ENCODE results near the gene ATP2B2. TPM values are rescaled to one million over a fixed set of nuclear protein-coding genes. Genes with fewer than 3 reads are reported as not detected.

ATP2B2 gene
- total and polyA plus RNA-seq, 2 donors from 2014 or later = 0.19 to 0.22 TPM

- H3K9me3 ChIP-seq (ENCODE audit: control insufficient read depth in 2 of 3, insufficient read depth in 1 of 3, low read length in 3 of 3) = no peaks in the 10 kb centered on the region
- TF ChIP-seq CTCF (IDR thresholded peaks at IDR 0.05; ENCODE audit: borderline replicate concordance, extremely low read depth, insufficient read depth) = no peak
- FAIRE-seq (no peak), DNase-seq (no peak)
- no peak overlapping the region for H3K4me3 ChIP-seq (ENCODE audit: low read length in 3 of 3)
- no peaks in the 10 kb centered on the region for H3K4me1 ChIP-seq (ENCODE audit: control insufficient read depth in 2 of 3, insufficient read depth in 2 of 3, low read depth in 1 of 3, low read length in 3 of 3)
- no peak overlapping the region for H3K9ac ChIP-seq (ENCODE audit: low read length in 3 of 3)
- H3K36me3 ChIP-seq (ENCODE audit: control insufficient read depth in 2 of 3, insufficient read depth in 3 of 3, low read length in 3 of 3) = peaks cover 8 to 67% (median 45%) of the 10 kb centered on the region in 3 donors
- intact Hi-C loops (cut with DNase I) = no loop called here
- no peaks in the 10 kb centered on the region for H3K27me3 ChIP-seq (ENCODE audit: control insufficient read depth, insufficient read depth, low read length)
- H3K27ac ChIP-seq (ENCODE audit: low read depth in 2 of 2, low read length in 2 of 2) = no peak overlapping the region
These were observed 195.7 kb downstream of the ATP2B2 start for GRCh38 chr3:10309736-10310135.

DNA sequence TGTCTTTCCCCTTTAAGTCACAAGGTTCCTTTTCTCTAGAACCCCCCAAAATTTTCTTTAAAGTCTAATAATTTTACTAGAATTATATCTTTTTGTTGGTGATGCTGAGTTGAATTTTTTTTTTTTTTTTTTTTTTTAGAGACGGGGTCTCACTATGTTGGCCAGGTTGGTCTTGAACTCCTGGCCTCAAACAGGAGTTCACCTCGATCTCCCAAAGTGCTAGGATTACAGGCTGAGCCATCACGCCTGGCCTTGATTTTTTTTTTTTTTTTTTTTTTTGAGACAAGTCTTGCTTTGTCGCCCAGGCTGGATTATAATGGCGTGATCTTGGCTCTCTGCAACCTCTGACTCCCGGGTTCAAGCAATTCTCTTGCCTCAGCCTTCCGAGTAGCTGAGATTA, 196.7 kb downstream of the ATP2B2 start:
- intact Hi-C loops (cut with DNase I) = no loop called here
- H3K36me3 ChIP-seq (ENCODE audit: control insufficient read depth in 2 of 3, insufficient read depth in 3 of 3, low read length in 3 of 3) = peaks cover 15 to 68% (median 46%) of the 10 kb centered on the region in 3 donors
- FAIRE-seq = no peak

DNA sequence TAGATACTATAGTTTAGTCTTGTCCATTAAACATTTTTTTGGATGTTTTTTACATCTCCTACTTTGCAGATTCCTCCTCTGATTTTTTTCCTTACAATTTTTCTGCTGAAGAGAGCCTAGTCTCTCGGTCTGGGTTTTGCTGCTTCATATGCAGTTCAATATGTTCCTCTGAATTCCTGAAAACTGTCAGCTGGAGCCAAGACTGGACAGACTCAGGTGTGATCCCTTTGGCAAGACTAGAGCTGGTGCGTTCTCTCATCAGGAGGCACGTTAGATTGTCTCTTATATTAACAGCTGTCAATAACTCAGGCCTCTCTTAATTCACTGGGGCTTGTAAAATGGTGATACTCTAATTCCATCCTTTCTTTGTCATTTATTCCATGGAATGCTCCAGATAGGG, 199.2 kb downstream of the ATP2B2 start:
- Histone ChIP-seq H3K36me3 (ENCODE audit: control insufficient read depth in 2 of 3, insufficient read depth in 3 of 3, low read length in 3 of 3) (peaks cover 11 to 66% (median 45%) of the 10 kb centered on the region in 3 donors), H3K27ac (ENCODE audit: low read depth in 2 of 2, low read length in 2 of 2) (no peak overlapping the region), H3K27me3 (ENCODE audit: control insufficient read depth, insufficient read depth, low read length) (no peaks in the 10 kb centered on the region), H3K9me3 (ENCODE audit: control insufficient read depth in 2 of 3, insufficient read depth in 1 of 3, low read length in 3 of 3) (no peaks in the 10 kb centered on the region), H3K9ac (ENCODE audit: low read length in 3 of 3) (no peak overlapping the region), H3K4me1 (ENCODE audit: control insufficient read depth in 2 of 3, insufficient read depth in 2 of 3, low read depth in 1 of 3, low read length in 3 of 3) (no peaks in the 10 kb centered on the region), H3K4me3 (ENCODE audit: low read length in 3 of 3) (no peak overlapping the region)
- intact Hi-C loops (cut with DNase I) = no loop called here
- TF ChIP-seq CTCF (IDR thresholded peaks at IDR 0.05; ENCODE audit: borderline replicate concordance, extremely low read depth, insufficient read depth) = no peak
- DNase-seq (no peak), FAIRE-seq (no peak)

More for the DNA sequence above, 196.7 kb downstream of the ATP2B2 start:
- TF ChIP-seq CTCF (IDR thresholded peaks at IDR 0.05; ENCODE audit: borderline replicate concordance, extremely low read depth, insufficient read depth) = no peak
- Histone ChIP-seq H3K4me3 (ENCODE audit: low read length in 3 of 3) (no peak overlapping the region), H3K4me1 (ENCODE audit: control insufficient read depth in 2 of 3, insufficient read depth in 2 of 3, low read depth in 1 of 3, low read length in 3 of 3) (no peaks in the 10 kb centered on the region), H3K27me3 (ENCODE audit: control insufficient read depth, insufficient read depth, low read length) (no peaks in the 10 kb centered on the region), H3K9ac (ENCODE audit: low read length in 3 of 3) (no peak overlapping the region), H3K9me3 (ENCODE audit: control insufficient read depth in 2 of 3, insufficient read depth in 1 of 3, low read length in 3 of 3) (no peaks in the 10 kb centered on the region), H3K27ac (ENCODE audit: low read depth in 2 of 2, low read length in 2 of 2) (no peak overlapping the region)
- no peak for DNase-seq

DNA sequence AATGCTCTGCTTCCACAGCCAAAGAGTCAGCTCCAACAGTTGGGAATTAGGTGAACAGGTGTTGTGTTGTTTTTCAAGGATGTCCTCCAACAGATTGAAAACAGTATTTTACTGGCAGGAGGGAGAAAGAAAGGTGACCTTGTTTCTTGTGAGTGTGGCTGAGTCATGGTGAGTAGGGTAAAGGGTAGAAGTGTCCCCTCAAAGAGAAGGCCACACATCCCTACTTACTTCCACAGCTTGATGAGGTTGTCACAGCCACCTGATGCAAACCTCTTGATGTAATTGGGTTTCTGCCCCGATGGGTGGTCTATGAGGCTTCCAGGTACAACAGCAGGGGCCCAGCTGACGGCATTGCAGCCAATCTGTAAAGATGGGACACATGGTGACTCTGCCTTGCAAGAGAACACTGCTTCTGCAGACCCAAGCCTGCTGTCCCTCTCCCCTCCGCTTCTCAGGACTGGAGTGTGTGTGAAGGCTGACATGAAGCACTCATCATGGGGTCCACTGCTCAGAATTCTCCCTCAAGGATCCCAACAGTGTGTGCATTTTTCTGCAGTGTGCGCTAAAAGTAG, 200.0 kb downstream of the ATP2B2 start:
- intact Hi-C loops (cut with DNase I) = no loop called here
- no peak for TF ChIP-seq CTCF (IDR thresholded peaks at IDR 0.05; ENCODE audit: borderline replicate concordance, extremely low read depth, insufficient read depth)
- Histone ChIP-seq H3K36me3 (ENCODE audit: control insufficient read depth in 2 of 3, insufficient read depth in 3 of 3, low read length in 3 of 3) (peaks cover 14 to 67% (median 49%) of the 10 kb centered on the region in 3 donors), H3K27me3 (ENCODE audit: control insufficient read depth, insufficient read depth, low read length) (no peaks in the 10 kb centered on the region), H3K9me3 (ENCODE audit: control insufficient read depth in 2 of 3, insufficient read depth in 1 of 3, low read length in 3 of 3) (no peaks in the 10 kb centered on the region), H3K4me3 (ENCODE audit: low read length in 3 of 3) (no peak overlapping the region), H3K9ac (ENCODE audit: low read length in 3 of 3) (no peak overlapping the region), H3K27ac (ENCODE audit: low read depth in 2 of 2, low read length in 2 of 2) (no peak overlapping the region), H3K4me1 (ENCODE audit: control insufficient read depth in 2 of 3, insufficient read depth in 2 of 3, low read depth in 1 of 3, low read length in 3 of 3) (no peaks in the 10 kb centered on the region)
- no peak for FAIRE-seq
- no peak for DNase-seq

All from kidney (tissue), 14 donors.